IMR-90 (cell line): ENCODE data around the gene SLC26A2. TPM values are rescaled to one million over a fixed set of nuclear protein-coding genes. Genes with fewer than 3 reads are reported as not detected.

Experiments
- ATAC-seq: fragments of 200-7000 bp; cut with Tn5 transposase; 2 replicates; pipeline ENCODE4 v1.9.1; 2020; ENCODE audit warnings: low read depth, mild to moderate bottlenecking, moderate library complexity
- BruUV-seq: library from RNA; stranded (reverse); fragments of 400-500 nt; replicated peaks from 2 replicates; lab custom pipeline; 2021; lab: Mats Ljungman, UMichigan
- CTCF ChIA-PET: fragments of 300-600 bp; formaldehyde crosslinking; extraction: SDS; loops from one replicate; lab custom pipeline; 2021; ENCODE audit warnings: antibody characterized with exemption; lab: Yijun Ruan, JAX
- POLR2A ChIA-PET: fragments of 300-600 bp; sonication (Branson Sonifier 250); formaldehyde crosslinking; loops from one replicate; lab custom pipeline; 2022; ENCODE audit warnings: antibody characterized with exemption; ENCODE audit not compliant: unreplicated experiment; lab: Charles Lee
- DNase-seq: peaks from one replicate; pipeline ENCODE4 v3.0.0; 2013
- H2AFZ ChIP-seq: replicated peaks from 2 replicates; pipeline ENCODE3; 2013; ENCODE audit warnings: low read length, mild to moderate bottlenecking; ENCODE audit not compliant: poor library complexity
- H2AK5ac ChIP-seq: 2 replicates; pipeline ENCODE4 v1.6.1; 2013; ENCODE audit warnings: low read depth, low read length, inconsistent platforms
- H2AK9ac ChIP-seq: replicated peaks from 2 replicates; pipeline ENCODE3; 2013; ENCODE audit warnings: mild to moderate bottlenecking, low read depth, low read length, moderate library complexity; ENCODE audit not compliant: poor library complexity
- H2BK120ac ChIP-seq: 2 replicates; pipeline ENCODE4 v1.6.1; 2013; ENCODE audit warnings: low read depth, low read length, inconsistent platforms
- H2BK15ac ChIP-seq: 3 replicates; pipeline ENCODE4 v1.6.1; 2013; ENCODE audit warnings: low read depth, low read length, inconsistent platforms
- H2BK20ac ChIP-seq: 2 replicates; pipeline ENCODE4 v1.6.1; 2013; ENCODE audit warnings: low read depth, mild to moderate bottlenecking, inconsistent platforms, low read length, moderate library complexity
- H2BK5ac ChIP-seq: 2 replicates; pipeline ENCODE4 v1.6.1; 2013; ENCODE audit warnings: mild to moderate bottlenecking, low read depth, low read length, inconsistent platforms; ENCODE audit not compliant: poor library complexity, severe bottlenecking
- H3K14ac ChIP-seq: replicated peaks from 2 replicates; pipeline ENCODE4 v1.6.1; 2013; ENCODE audit warnings: low read depth, low read length, inconsistent platforms
- H3K18ac ChIP-seq: 2 replicates; pipeline ENCODE4 v1.6.1; 2013; ENCODE audit warnings: low read depth, low read length, control low read depth
- H3K23ac ChIP-seq: 2 replicates; pipeline ENCODE4 v1.6.1; 2013; ENCODE audit warnings: low read depth, low read length, inconsistent platforms
- H3K27ac ChIP-seq: 2 replicates; pipeline ENCODE4 v1.5.1; 2013; ENCODE audit warnings: mild to moderate bottlenecking, control low read depth, low read length; ENCODE audit not compliant: insufficient read depth
- H3K27me3 ChIP-seq: 2 replicates; pipeline ENCODE4 v1.6.1; 2013; ENCODE audit warnings: low read length; ENCODE audit not compliant: control insufficient read depth, insufficient read depth
- H3K36me3 ChIP-seq: 2 replicates; pipeline ENCODE4 v1.6.1; 2013; ENCODE audit warnings: low read length, mixed read lengths; ENCODE audit not compliant: control insufficient read depth, insufficient read depth
- H3K4ac ChIP-seq: 2 replicates; pipeline ENCODE4 v1.6.1; 2013; ENCODE audit warnings: low read depth, low read length, inconsistent platforms
- H3K4me1 ChIP-seq: 2 replicates; pipeline ENCODE4 v1.6.1; 2013; ENCODE audit warnings: low read length, mixed read lengths; ENCODE audit not compliant: control insufficient read depth, insufficient read depth
- H3K4me2 ChIP-seq: 2 replicates; pipeline ENCODE4 v1.6.1; 2013; ENCODE audit warnings: low read depth, mild to moderate bottlenecking, control low read depth, low read length, moderate library complexity
- H3K4me3 ChIP-seq: 2 replicates; pipeline ENCODE4 v1.5.1; 2013; ENCODE audit warnings: low read depth, mild to moderate bottlenecking, control low read depth, low read length, moderate library complexity; ENCODE audit not compliant: insufficient read depth
- H3K56ac ChIP-seq: 2 replicates; pipeline ENCODE4 v1.6.1; 2013; ENCODE audit warnings: low read length, inconsistent platforms; ENCODE audit not compliant: insufficient read depth; ENCODE audit errors: extremely low read depth
- H3K79me1 ChIP-seq, 2 experiments: 2 replicates each; pipeline ENCODE4 v1.6.1; 2013; ENCODE audit warnings: low read length in 2 of 2, inconsistent platforms in 1 of 2, low read depth in 1 of 2
- H3K9ac ChIP-seq: 2 replicates; pipeline ENCODE4 v1.6.1; 2013; ENCODE audit warnings: low read depth, low read length, control low read depth
- H3K9me1 ChIP-seq: 2 replicates; pipeline ENCODE4 v1.6.1; 2013; ENCODE audit warnings: low read length, inconsistent platforms; ENCODE audit not compliant: insufficient read depth
- H3K9me3 ChIP-seq: 2 replicates; pipeline ENCODE4 v1.6.1; 2013; ENCODE audit warnings: low read length; ENCODE audit not compliant: control insufficient read depth, insufficient read depth
- H4K20me1 ChIP-seq: 2 replicates; pipeline ENCODE4 v1.6.1; 2013; ENCODE audit warnings: low read length, inconsistent platforms; ENCODE audit not compliant: insufficient read depth
- H4K5ac ChIP-seq: 2 replicates; pipeline ENCODE4 v1.6.1; 2013; ENCODE audit warnings: mild to moderate bottlenecking, low read depth, low read length, control low read depth
- H4K8ac ChIP-seq, 2 experiments: 2 replicates each; pipeline ENCODE4 v1.6.1; 2013; ENCODE audit warnings: low read depth in 2 of 2, low read length in 2 of 2, control low read depth in 1 of 2, inconsistent platforms in 1 of 2
- H4K91ac ChIP-seq: 2 replicates; pipeline ENCODE4 v1.6.1; 2013; ENCODE audit warnings: low read depth, low read length, inconsistent platforms; ENCODE audit not compliant: insufficient read depth
- BHLHE40 ChIP-seq: fragments of 150-350 bp; IDR thresholded peaks from 2 replicates; pipeline ENCODE4 v1.6.1; 2016; ENCODE audit warnings: mild to moderate bottlenecking, low read depth, low read length
- CHD1 ChIP-seq: IDR thresholded peaks from 2 replicates; pipeline ENCODE4 v1.6.1; 2012; ENCODE audit warnings: low read depth, low read length, improper control_type of control experiment
- FOS ChIP-seq: fragments of 150-350 bp; IDR thresholded peaks from 2 replicates; pipeline ENCODE4 v1.6.1; 2016; ENCODE audit warnings: low read depth, low read length
- MAFK ChIP-seq: IDR thresholded peaks from 2 replicates; pipeline ENCODE4 v1.6.1; 2012; ENCODE audit warnings: low read depth, low read length, improper control_type of control experiment
- POLR2A ChIP-seq: IDR thresholded peaks from 2 replicates; pipeline ENCODE4 v1.6.1; 2012; ENCODE audit warnings: mild to moderate bottlenecking, low read depth, low read length
- RAD21 ChIP-seq: IDR thresholded peaks from 2 replicates; pipeline ENCODE4 v1.6.1; 2012; ENCODE audit warnings: low read length, improper control_type of control experiment
- RCOR1 ChIP-seq: IDR thresholded peaks from 2 replicates; pipeline ENCODE4 v1.6.1; 2012; ENCODE audit warnings: mild to moderate bottlenecking, low read length, improper control_type of control experiment; ENCODE audit not compliant: insufficient replicate concordance
- RFX5 ChIP-seq: IDR thresholded peaks from 2 replicates; pipeline ENCODE4 v1.8.0; 2012; ENCODE audit warnings: low read depth, mild to moderate bottlenecking, low read length, moderate library complexity
- SMC3 ChIP-seq: fragments of 150-350 bp; IDR thresholded peaks from 2 replicates; pipeline ENCODE4 v1.6.1; 2016; ENCODE audit warnings: low read depth, mild to moderate bottlenecking, antibody characterized with exemption, low read length, moderate library complexity
- WGBS, 2 experiments: methylation state at CpG; one replicate each; pipeline versions ENCODE4 v1.1.5 to v1.1.7; 2013; ENCODE audit warnings: missing lambda C conversion rate in 2 of 2; ENCODE audit not compliant: insufficient read length in 1 of 2; ENCODE audit errors: extremely low coverage in 2 of 2; 5-methylcytosine and 5-hydroxymethylcytosine counted together
- dilution Hi-C: fragments of 300-500 bp; cut with HindIII; formaldehyde crosslinking; loops from one replicate; pipeline ENCODE4 v1.14.3; 2018; ENCODE audit warnings: low sequenced_read_pairs; ENCODE audit not compliant: unreplicated experiment
- in situ Hi-C: fragments of 300-500 bp; cut with MboI; formaldehyde crosslinking; loops from 3 replicates; pipeline ENCODE4 v1.14.3; 2019; ENCODE audit warnings: low sequenced_read_pairs, inconsistent platforms, mixed read lengths
- intact Hi-C: fragments of 100-400 bp; cut with micrococcal nuclease; formaldehyde crosslinking; loops from 2 replicates; pipeline ENCODE4 v1.10.0; 2022
- polyA plus RNA-seq, 3 experiments: library from polyadenylated mRNA; depleted of rRNA; stranded (reverse); fragments of >200 nt; gene quantifications; 2 replicates each; pipeline ENCODE4 v1.2.3, GENCODE V29; 2012; ENCODE audit warnings: low replicate concordance in 1 of 3
- total RNA-seq: library from RNA; depleted of rRNA; stranded (reverse); fragments of >200 nt; gene quantifications from 2 replicates; pipeline ENCODE4 v1.2.3, GENCODE V29; 2012
- TF ChIP-seq, protein P1 (sequence below): conservative IDR thresholded peaks from 2 replicates; pipeline ENCODE4 v1.5.1; 2012; ENCODE audit warnings: mild to moderate bottlenecking, low read depth, low read length, improper control_type of control experiment

The SLC26A2 gene
- total and polyA plus RNA-seq, 2 of the 4 experiments (the other 2 are of a cell fraction), result 2.2 to 9.9 TPM

DNA sequence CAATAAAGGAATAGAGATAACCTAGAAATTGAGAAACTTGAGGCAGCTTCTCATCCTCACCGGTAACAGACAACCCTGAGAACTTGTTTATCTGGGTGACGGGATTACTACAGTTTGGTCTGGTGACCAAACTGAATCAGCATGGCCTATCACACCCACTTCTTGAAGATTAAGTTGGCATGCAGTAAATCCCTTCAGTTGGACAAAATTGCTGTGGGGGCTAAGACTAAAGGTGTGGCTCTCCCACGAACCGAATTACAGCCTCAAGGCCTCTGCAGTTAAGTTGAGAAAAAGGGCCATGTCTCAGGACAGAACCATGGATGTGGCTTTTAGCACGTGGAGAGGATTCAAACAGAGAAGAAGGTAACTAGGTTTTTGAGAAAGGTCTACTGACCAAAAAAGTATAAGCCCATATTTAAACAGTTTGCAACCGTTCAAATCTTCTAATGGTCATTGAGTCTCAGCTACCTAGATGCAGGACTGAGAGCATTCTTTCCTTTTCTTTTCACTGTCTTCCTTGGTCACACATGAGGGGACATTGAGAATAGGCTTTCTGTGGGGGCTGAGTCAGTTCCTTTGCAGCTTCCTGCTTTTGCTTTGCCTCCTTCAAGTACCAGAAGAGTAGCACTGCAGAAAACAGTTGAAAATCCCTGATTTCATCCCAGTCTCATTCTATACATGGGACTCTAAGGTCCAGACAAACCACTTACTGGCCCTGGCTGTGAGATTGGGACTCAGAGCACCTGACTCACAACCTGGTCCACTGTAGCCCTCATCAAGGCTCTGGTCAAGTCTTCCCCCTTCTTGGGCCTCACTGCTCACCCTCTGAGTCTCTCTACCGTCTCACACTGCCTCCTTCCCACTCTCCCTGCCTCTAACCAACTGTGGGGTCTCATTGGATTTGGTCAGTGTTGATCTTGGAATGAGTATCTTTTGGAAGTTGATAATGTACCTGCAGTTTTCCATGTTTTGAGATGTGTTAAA is 46.8 kb upstream of the SLC26A2 start:
- no peak overlapping the region for H3K4me2 ChIP-seq
- no peak for TF ChIP-seq SMC3
- TF ChIP-seq BHLHE40, result no peak
- no peak for TF ChIP-seq FOS
- TF ChIP-seq, protein P1, sequence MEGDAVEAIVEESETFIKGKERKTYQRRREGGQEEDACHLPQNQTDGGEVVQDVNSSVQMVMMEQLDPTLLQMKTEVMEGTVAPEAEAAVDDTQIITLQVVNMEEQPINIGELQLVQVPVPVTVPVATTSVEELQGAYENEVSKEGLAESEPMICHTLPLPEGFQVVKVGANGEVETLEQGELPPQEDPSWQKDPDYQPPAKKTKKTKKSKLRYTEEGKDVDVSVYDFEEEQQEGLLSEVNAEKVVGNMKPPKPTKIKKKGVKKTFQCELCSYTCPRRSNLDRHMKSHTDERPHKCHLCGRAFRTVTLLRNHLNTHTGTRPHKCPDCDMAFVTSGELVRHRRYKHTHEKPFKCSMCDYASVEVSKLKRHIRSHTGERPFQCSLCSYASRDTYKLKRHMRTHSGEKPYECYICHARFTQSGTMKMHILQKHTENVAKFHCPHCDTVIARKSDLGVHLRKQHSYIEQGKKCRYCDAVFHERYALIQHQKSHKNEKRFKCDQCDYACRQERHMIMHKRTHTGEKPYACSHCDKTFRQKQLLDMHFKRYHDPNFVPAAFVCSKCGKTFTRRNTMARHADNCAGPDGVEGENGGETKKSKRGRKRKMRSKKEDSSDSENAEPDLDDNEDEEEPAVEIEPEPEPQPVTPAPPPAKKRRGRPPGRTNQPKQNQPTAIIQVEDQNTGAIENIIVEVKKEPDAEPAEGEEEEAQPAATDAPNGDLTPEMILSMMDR, result no peak
- TF ChIP-seq CHD1, result no peak
- no peak for TF ChIP-seq RFX5
- no peak for TF ChIP-seq RAD21
- TF ChIP-seq POLR2A, result no peak
- no peak for TF ChIP-seq MAFK
- TF ChIP-seq RCOR1, result no peak
- in situ Hi-C loops, result no loop called here
- no peak overlapping the region for H2AK9ac ChIP-seq
- no peak overlapping the region for H3K56ac ChIP-seq
- H2BK15ac ChIP-seq, result no peak overlapping the region
- H3K79me1 ChIP-seq, result no peaks in the 10 kb centered on the region
- H2BK20ac ChIP-seq, result no peak overlapping the region
- no peak for ATAC-seq
- no peak overlapping the region for H2BK120ac ChIP-seq
- intact Hi-C loops, result no loop called here
- no peak overlapping the region for H3K4me3 ChIP-seq
- H3K9ac ChIP-seq, result no peak overlapping the region
- no peaks in the 10 kb centered on the region for H4K20me1 ChIP-seq
- no peak overlapping the region for H2AK5ac ChIP-seq
- no peak overlapping the region; a peak in 1 of 4 replicates for H4K8ac ChIP-seq
- H3K36me3 ChIP-seq, result no peaks in the 10 kb centered on the region
- no peak overlapping the region for H3K23ac ChIP-seq
- no TSS peak for BruUV-seq
- no peak overlapping the region for H3K18ac ChIP-seq
- H3K27ac ChIP-seq, result no peak overlapping the region
- 0 out of 2 replicates have a peak overlapping the region, but pooled peaks have one; percentile 21 for H3K14ac ChIP-seq
- H4K91ac ChIP-seq, result no peak overlapping the region
- no peak overlapping the region for H2BK5ac ChIP-seq
- H2AFZ ChIP-seq, result peak overlapping the region; percentile 44
- H3K9me1 ChIP-seq, result 0 out of 2 replicates have a peak, but pooled peaks cover 3% of the 10 kb centered on the region
- H3K27me3 ChIP-seq, result peaks cover 25% of the 10 kb centered on the region
- no peak overlapping the region for H3K4ac ChIP-seq
- dilution Hi-C loops, result no loop called here
- ChIA-PET CTCF (interaction anchor here (0.6 kb wide), 2 partner anchors 46 to 1201 kb away, joined by 3 read pairs; no protein-coding TSS in a partner anchor), POLR2A (no interaction called here)
- DNase-seq, result no peak
- WGBS, 2 experiments, result 71% methylated on average over 2 of the region's 7 CpGs; no CpG with 5 or more reads in 1 of the 2 experiments
- no peaks in the 10 kb centered on the region for H3K4me1 ChIP-seq
- no peaks in the 10 kb centered on the region for H3K9me3 ChIP-seq
- H4K5ac ChIP-seq, result no peak overlapping the region
